Stimulated activated naive B cell treated with anti-CD40 and anti-IgM and Interleukin-4, amounts not matched to agents 10 μg/mL and 1 μg/mL and 100 μg/mL, for 72 hours (primary cell): Measurements from ENCODE around the gene GPHA2.

ENCODE experiments used
- ATAC-seq, 2 donors: fragments of 150-1000 bp; cut with Tn5 transposase; replicated peaks; 2 replicates each; pipeline ENCODE4 v1.10.0; 2021; ENCODE audit warnings: moderate library complexity in 1 of 2
- DNase-seq: peaks from one replicate; pipeline ENCODE4 v3.0.0; 2021
- H3K27ac Mint-ChIP-seq: one replicate; pipeline ENCODE4 v1.8.0; 2022; ENCODE audit warnings: mild to moderate bottlenecking, mixed read lengths
- H3K27me3 Mint-ChIP-seq, 2 donors: one replicate each; pipeline ENCODE4 v1.8.0; 2022; ENCODE audit warnings: mixed read lengths in 2 of 2
- H3K36me3 Mint-ChIP-seq, 2 donors: one replicate each; pipeline ENCODE4 v1.8.0; 2022; ENCODE audit warnings: mixed read lengths in 2 of 2, mild to moderate bottlenecking in 1 of 2
- H3K4me1 Mint-ChIP-seq, 2 donors: one replicate each; pipeline ENCODE4 v1.8.0; 2022; ENCODE audit warnings: mixed read lengths in 2 of 2, mild to moderate bottlenecking in 1 of 2
- H3K4me3 Mint-ChIP-seq, 2 donors: one replicate each; pipeline ENCODE4 v1.8.0; 2022; ENCODE audit warnings: mild to moderate bottlenecking in 2 of 2, mixed read lengths in 2 of 2, moderate library complexity in 1 of 2
- H3K9me3 Mint-ChIP-seq, 2 donors: one replicate each; pipeline ENCODE4 v1.8.0; 2022; ENCODE audit warnings: mixed read lengths in 2 of 2, mild to moderate bottlenecking in 1 of 2

Gene GPHA2

GRCh38 chr11:64894070-64894811, 41.5 kb downstream of the GPHA2 start:
- H3K27ac Mint-ChIP-seq, result peak overlapping the region; percentile 37

GRCh38 chr11:64893194-64894069, 42.3 kb downstream of the GPHA2 start:
- H3K27ac Mint-ChIP-seq, result no peak overlapping the region
- DNase-seq (no peak), ATAC-seq (peak in 1 of 2 donors; percentile 17)
- no peaks in the 10 kb centered on the region for H3K27me3 Mint-ChIP-seq
- H3K4me3 Mint-ChIP-seq, result no peak overlapping the region
- peaks cover 19% of the 10 kb centered on the region in 2 donors for H3K36me3 Mint-ChIP-seq
- H3K4me1 Mint-ChIP-seq, result peaks cover 26 to 48% of the 10 kb centered on the region in 2 donors
- no peaks in the 10 kb centered on the region for H3K9me3 Mint-ChIP-seq

More at GRCh38 chr11:64894070-64894811, 41.5 kb downstream of the GPHA2 start:
- no peaks in the 10 kb centered on the region for H3K9me3 Mint-ChIP-seq
- peaks cover 24% of the 10 kb centered on the region in 2 donors for H3K36me3 Mint-ChIP-seq
- H3K27me3 Mint-ChIP-seq, result no peaks in the 10 kb centered on the region
- peaks cover 21 to 40% of the 10 kb centered on the region in 2 donors for H3K4me1 Mint-ChIP-seq
- ATAC-seq (peak; percentile 97 to 98), DNase-seq (peak; percentile 82)
- no peak overlapping the region for H3K4me3 Mint-ChIP-seq

GRCh38 chr11:64892838-64893193, 42.9 kb downstream of the GPHA2 start:
- Mint-ChIP-seq H3K27ac (no peak overlapping the region), H3K4me1 (peaks cover 31 to 55% of the 10 kb centered on the region in 2 donors), H3K4me3 (no peak overlapping the region), H3K27me3 (no peaks in the 10 kb centered on the region), H3K36me3 (peaks cover 16 to 17% of the 10 kb centered on the region in 2 donors), H3K9me3 (no peaks in the 10 kb centered on the region)
- DNase-seq, result no peak
- no peak for ATAC-seq

GRCh38 chr11:64892411-64892831, 43.3 kb downstream of the GPHA2 start:
- H3K4me3 Mint-ChIP-seq, result no peak overlapping the region
- no peaks in the 10 kb centered on the region for H3K27me3 Mint-ChIP-seq
- ATAC-seq (no peak), DNase-seq (no peak)
- H3K4me1 Mint-ChIP-seq, result peaks cover 32 to 57% of the 10 kb centered on the region in 2 donors
- H3K36me3 Mint-ChIP-seq, result peaks cover 14 to 15% of the 10 kb centered on the region in 2 donors
- H3K27ac Mint-ChIP-seq, result peak overlapping the region; percentile 33
- no peaks in the 10 kb centered on the region for H3K9me3 Mint-ChIP-seq

- DNase-seq (no peak), ATAC-seq (no peak)
- no peaks in the 10 kb centered on the region for H3K9me3 Mint-ChIP-seq
- peaks cover 9% of the 10 kb centered on the region in 2 donors for H3K36me3 Mint-ChIP-seq
- H3K27ac Mint-ChIP-seq, result peak overlapping the region; percentile 33
- H3K4me1 Mint-ChIP-seq, result peaks cover 34 to 61% of the 10 kb centered on the region in 2 donors
- no peaks in the 10 kb centered on the region for H3K27me3 Mint-ChIP-seq
- H3K4me3 Mint-ChIP-seq, result no peak overlapping the region
Measured at GRCh38 chr11:64891880-64892279, 43.8 kb downstream of the GPHA2 start.

- H3K27me3 Mint-ChIP-seq, result no peaks in the 10 kb centered on the region
- peaks cover 9% of the 10 kb centered on the region in 2 donors for H3K36me3 Mint-ChIP-seq
- H3K9me3 Mint-ChIP-seq, result no peaks in the 10 kb centered on the region
- DNase-seq, result no peak
- H3K4me3 Mint-ChIP-seq, result no peak overlapping the region
- H3K27ac Mint-ChIP-seq, result peak overlapping the region; percentile 33
- H3K4me1 Mint-ChIP-seq, result peaks cover 34 to 61% of the 10 kb centered on the region in 2 donors
- no peak for ATAC-seq
Measured at GRCh38 chr11:64891215-64891848, 44.4 kb downstream of the GPHA2 start.

- H3K27ac Mint-ChIP-seq, result peak overlapping the region; percentile 69
- DNase-seq, result no peak
- no peak overlapping the region for H3K4me3 Mint-ChIP-seq
- ATAC-seq, result no peak
- no peaks in the 10 kb centered on the region for H3K9me3 Mint-ChIP-seq
- H3K4me1 Mint-ChIP-seq, result peaks cover 38 to 68% of the 10 kb centered on the region in 2 donors
- H3K27me3 Mint-ChIP-seq, result no peaks in the 10 kb centered on the region
- H3K36me3 Mint-ChIP-seq, result peaks cover 2 to 3% of the 10 kb centered on the region in 2 donors
Measured at GRCh38 chr11:64890522-64890939, 45.2 kb downstream of the GPHA2 start.

- Mint-ChIP-seq H3K36me3 (no peaks in the 10 kb centered on the region), H3K27ac (no peak overlapping the region), H3K4me3 (no peak overlapping the region), H3K9me3 (no peaks in the 10 kb centered on the region), H3K27me3 (no peaks in the 10 kb centered on the region), H3K4me1 (peaks cover 40 to 69% of the 10 kb centered on the region in 2 donors)
- ATAC-seq, result no peak
- no peak for DNase-seq
Measured at GRCh38 chr11:64888729-64889511, 46.8 kb downstream of the GPHA2 start.

GRCh38 chr11:64888406-64888728, 47.3 kb downstream of the GPHA2 start:
- DNase-seq (no peak), ATAC-seq (no peak)
- peaks cover 41 to 65% of the 10 kb centered on the region in 2 donors for H3K4me1 Mint-ChIP-seq
- no peaks in the 10 kb centered on the region for H3K27me3 Mint-ChIP-seq
- H3K9me3 Mint-ChIP-seq, result no peaks in the 10 kb centered on the region
- peak overlapping the region; percentile 81 to 84 for H3K4me3 Mint-ChIP-seq
- H3K36me3 Mint-ChIP-seq, result no peaks in the 10 kb centered on the region
- peak overlapping the region; percentile 83 for H3K27ac Mint-ChIP-seq

- peak; percentile 71 for DNase-seq
- no peaks in the 10 kb centered on the region for H3K27me3 Mint-ChIP-seq
- peak; percentile 89 to 95 for ATAC-seq
- H3K4me3 Mint-ChIP-seq, result peak overlapping the region; percentile 81 to 84
- H3K4me1 Mint-ChIP-seq, result peaks cover 41 to 61% of the 10 kb centered on the region in 2 donors
- peak overlapping the region; percentile 83 for H3K27ac Mint-ChIP-seq
- H3K9me3 Mint-ChIP-seq, result no peaks in the 10 kb centered on the region
- H3K36me3 Mint-ChIP-seq, result no peaks in the 10 kb centered on the region
Measured at GRCh38 chr11:64887757-64888405, 47.8 kb downstream of the GPHA2 start.

- H3K4me1 Mint-ChIP-seq, result peaks cover 37 to 55% of the 10 kb centered on the region in 2 donors
- no peak for DNase-seq
- no peaks in the 10 kb centered on the region for H3K9me3 Mint-ChIP-seq
- H3K27me3 Mint-ChIP-seq, result no peaks in the 10 kb centered on the region
- no peak for ATAC-seq
- H3K36me3 Mint-ChIP-seq, result no peaks in the 10 kb centered on the region
- no peak overlapping the region for H3K27ac Mint-ChIP-seq
- H3K4me3 Mint-ChIP-seq, result peak overlapping the region in 1 of 2 donors; percentile 14
Measured at GRCh38 chr11:64887234-64887756, 48.4 kb downstream of the GPHA2 start.

GRCh38 chr11:64885367-64886286, 50.1 kb downstream of the GPHA2 start:
- H3K4me3 Mint-ChIP-seq, result no peak overlapping the region
- peaks cover 34 to 54% of the 10 kb centered on the region in 2 donors for H3K4me1 Mint-ChIP-seq
- no peaks in the 10 kb centered on the region for H3K9me3 Mint-ChIP-seq
- DNase-seq (no peak), ATAC-seq (peak; percentile 40 to 54)
- H3K27me3 Mint-ChIP-seq, result no peaks in the 10 kb centered on the region
- H3K27ac Mint-ChIP-seq, result no peak overlapping the region
- no peaks in the 10 kb centered on the region for H3K36me3 Mint-ChIP-seq
